ENCODE results near the gene EIF3K. TPM values are rescaled to one million over a fixed set of nuclear protein-coding genes. Genes with fewer than 3 reads are reported as not detected.
A peak's percentile ranks its signal among the peaks of the same experiment; 100 is the strongest.

EIF3K gene
- total and polyA plus RNA-seq, 2 of the 8 experiments (the other 6 are each of a cell fraction or from before 2014, with no cell fraction given) = 329 to 937 TPM

DNA sequence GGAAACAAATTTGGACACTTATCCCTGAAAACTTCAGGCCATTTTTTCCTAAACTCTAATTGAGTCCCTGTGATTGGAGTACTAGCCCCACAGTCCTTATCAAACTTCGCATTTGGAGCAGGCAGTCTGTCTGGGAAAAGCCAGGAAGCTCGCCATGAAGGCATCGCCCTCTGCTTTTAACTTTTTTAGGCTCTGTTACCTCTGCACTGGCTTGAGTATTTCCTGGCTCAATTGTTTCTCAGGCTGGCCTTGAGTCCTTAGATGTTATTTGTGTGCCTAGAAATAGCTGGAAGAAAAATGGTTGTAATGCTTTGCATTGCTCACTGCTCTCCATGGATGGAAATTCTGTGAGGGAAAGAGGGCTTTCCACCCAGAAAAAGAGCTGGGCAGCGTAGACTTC is 52.7 kb downstream of the EIF3K start:
- Histone ChIP-seq H4K5ac (ENCODE audit: insufficient read length, low read depth, low read length) (no peak overlapping the region), H2BK120ac (replicated peaks; ENCODE audit: low read depth, low read length) (no peak overlapping the region), H2BK20ac (ENCODE audit: low read length) (no peak overlapping the region), H4K91ac (replicated peaks; ENCODE audit: insufficient read length, low read length) (no peak overlapping the region), H2BK15ac (ENCODE audit: low read length) (no peak overlapping the region), H3K79me2 (ENCODE audit: control insufficient read depth in 1 of 2, insufficient read depth in 2 of 2, low read length in 2 of 2) (peaks cover 21 to 91% of the 10 kb centered on the region in 2 experiments), H3K14ac (ENCODE audit: insufficient read length) (no peak overlapping the region), H3K27ac (ENCODE audit: low read depth, low read length) (no peak overlapping the region), H3K4me3 (ENCODE audit: extremely low read depth in 1 of 4, insufficient read depth in 2 of 4, low read depth in 3 of 4, low read length in 4 of 4) (no peak overlapping the region), H2AK5ac (ENCODE audit: low read depth, low read length) (peak overlapping the region; percentile 5; the same call in 1 of the 2 replicates), H4K20me1 (replicated peaks in 1 of 2; ENCODE audit: control insufficient read depth in 1 of 2, insufficient read depth in 2 of 2, low read length in 2 of 2) (peaks cover 6 to 21% of the 10 kb centered on the region in 2 experiments), H3K4me1 (replicated peaks in 1 of 4; ENCODE audit: control insufficient read depth in 3 of 4, insufficient read depth in 4 of 4, low read length in 3 of 4) (peaks cover 12 to 31% (median 22%) of the 10 kb centered on the region in 4 experiments), H3K27me3 (replicated peaks in 1 of 4; ENCODE audit: control insufficient read depth in 3 of 4, extremely low read depth in 1 of 4, insufficient read depth in 3 of 4, low read length in 3 of 4) (no peaks in the 10 kb centered on the region), H3K79me1 (ENCODE audit: low read depth, low read length) (peaks cover 26% of the 10 kb centered on the region), H3K9me3 (ENCODE audit: insufficient read depth in 2 of 2, low read depth in 1 of 2, low read length in 1 of 2) (no peaks in the 10 kb centered on the region), H3K18ac (ENCODE audit: extremely low read depth, low read length) (no peak overlapping the region), H3K4me2 (ENCODE audit: insufficient read depth in 1 of 2, low read depth in 2 of 2, low read length in 2 of 2) (no peak overlapping the region), H3K36me3 (ENCODE audit: control insufficient read depth in 2 of 4, insufficient read depth in 4 of 4, low read length in 3 of 4) (0 out of 8 replicates have a peak, but pooled peaks cover 0 to 5% (median 0%) of the 10 kb centered on the region in 4 experiments), H3K23ac (ENCODE audit: insufficient read length) (no peak overlapping the region), H2BK5ac (ENCODE audit: low read depth, low read length) (no peak overlapping the region), H3K4ac (replicated peaks; ENCODE audit: insufficient read length, low read depth, low read length) (no peak overlapping the region), H4K8ac (ENCODE audit: extremely low read depth, insufficient read depth, low read length) (no peak overlapping the region), H3K9ac (replicated peaks in 1 of 4; ENCODE audit: extremely low read depth in 1 of 4, low read depth in 3 of 4, low read length in 3 of 4) (no peak overlapping the region), H2BK12ac (ENCODE audit: low read depth, low read length) (no peak overlapping the region), H3K23me2 (ENCODE audit: low read depth, low read length) (no peaks in the 10 kb centered on the region; the same call in 1 of the 2 replicates), H3K56ac (replicated peaks; ENCODE audit: insufficient read length, low read depth, low read length) (no peak overlapping the region), H2AFZ (ENCODE audit: low read length) (no peak overlapping the region)
- WGBS, 2 experiments (ENCODE audit: extremely low coverage in 1 of 2, insufficient coverage in 1 of 2, insufficient read length in 1 of 2, insufficient replicate concordance in 2 of 2, low coverage in 1 of 2, low lambda C conversion rate in 2 of 2, missing lambda C conversion rate in 1 of 2) = 85% methylated on average over 4 of the region's 4 CpGs; no CpG with 5 or more reads in 1 of the 2 experiments
- ChIA-PET CTCF (ENCODE audit: partially characterized antibody) (interaction anchor here (0.7 to 4.6 kb wide), 5 partner anchors 10 to 28 kb away, joined by 3 to 29 read pairs (median 3); no protein-coding TSS in a partner anchor), POLR2A (ENCODE audit: partially characterized antibody) (interaction anchor here (1.2 to 21.5 kb wide), 6 partner anchors 9 to 51 kb away, joined by 3 to 495 read pairs (median 18); partner anchors contain the start of gene ACTN4)
- DNase-seq (ENCODE audit: low read depth in 1 of 2, low spot score in 2 of 2) = no peak
- FAIRE-seq = no peak
- TF ChIP-seq SP4 (IDR thresholded peaks at IDR 0.05; ENCODE audit: low read length) (no peak), TAF7 (optimal IDR thresholded peaks at IDR 0.05; ENCODE audit: borderline replicate concordance, low read depth, low read length) (no peak), TAF1 (IDR thresholded peaks at IDR 0.05; ENCODE audit: low read depth, low read length) (no peak), JUN (IDR thresholded peaks at IDR 0.05; ENCODE audit: low read depth, low read length) (no peak), CHD2 (IDR thresholded peaks at IDR 0.05; ENCODE audit: low read length) (no peak), BACH1 (IDR thresholded peaks at IDR 0.05; ENCODE audit: low read length) (no peak), E2F6 (IDR thresholded peaks at IDR 0.05) (no peak), SRF (IDR thresholded peaks at IDR 0.05; ENCODE audit: low read depth, low read length) (no peak), CHD1 (IDR thresholded peaks at IDR 0.05; ENCODE audit: low read depth, low read length) (no peak), TCF12 (IDR thresholded peaks at IDR 0.05; ENCODE audit: low read depth, low read length) (no peak), ATF2 (IDR thresholded peaks at IDR 0.05; ENCODE audit: low read length) (no peak), CREB1 (IDR thresholded peaks at IDR 0.05) (no peak)

All from H1 (cell line).